Esophagus squamous epithelium (tissue), 4 donors: ENCODE measurements around the gene ABCF3.

Source experiments
- CTCF ChIP-seq, 6 experiments: fragments of 450-650 bp in 4 of 6; fragments of 200-600 bp in 2 of 6; sonication (generic) in 2 of 6; IDR thresholded peaks; one replicate each; pipeline ENCODE4 v1.5.1; 2016 to 2019; ENCODE audit warnings: antibody characterized with exemption in 6 of 6, mild to moderate bottlenecking in 4 of 6, moderate library complexity in 4 of 6
- POLR2A ChIP-seq, 4 donors: fragments of 450-650 bp; IDR thresholded peaks; one replicate each; pipeline ENCODE4 v1.6.1; 2017; ENCODE audit warnings: antibody characterized with exemption in 4 of 4, mild to moderate bottlenecking in 4 of 4, moderate library complexity in 3 of 4

- TF ChIP-seq POLR2A (IDR thresholded peaks at IDR 0.05): no peak
- no peak for TF ChIP-seq CTCF (IDR thresholded peaks at IDR 0.05)
Observed at GRCh38 chr3:184188080-184188479, 2.1 kb downstream of the ABCF3 start.
